ENCODE measurements around the gene YIF1B. TPM values are rescaled to one million over a fixed set of nuclear protein-coding genes. Genes with fewer than 3 reads are reported as not detected.

The YIF1B gene
- total and polyA plus RNA-seq, 9 of the 15 experiments (the other 6 are each of a cell fraction or from before 2014, with no cell fraction given) = 8.5 to 586 (median 323) TPM

DNA sequence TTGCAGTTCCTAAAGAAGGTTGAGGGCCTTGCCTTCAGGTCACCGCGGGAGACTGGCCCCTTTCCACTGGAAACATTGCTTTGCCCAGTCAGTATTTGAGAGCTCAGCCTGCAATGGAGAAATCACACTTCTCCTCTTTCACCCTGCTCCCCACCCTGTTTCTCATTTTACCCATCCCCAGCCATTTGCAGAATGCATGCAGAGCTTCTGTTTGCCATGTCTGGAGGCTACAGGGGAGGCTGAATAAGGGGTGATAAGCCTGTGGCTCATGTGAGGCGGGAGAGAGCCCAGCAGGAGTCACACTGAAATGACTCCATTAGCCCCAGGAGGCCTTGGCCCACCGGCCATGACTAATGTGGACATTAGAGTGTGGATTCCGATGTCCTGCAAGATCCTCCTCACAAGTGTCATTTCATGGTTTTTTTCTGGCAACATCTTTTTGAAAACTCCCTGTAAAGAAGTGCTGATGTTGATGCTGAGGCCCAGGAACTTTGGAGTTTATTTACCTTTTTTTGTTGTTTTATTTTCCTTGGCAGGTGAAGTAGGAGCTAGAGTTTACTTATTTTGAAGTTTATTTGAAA, 45.1 kb downstream of the YIF1B start (continued):
- peak; percentile 6; the same call in 1 of the 2 replicates for TF ChIP-seq ZNF395 (CRISPR knock-in tag; IDR thresholded peaks at IDR 0.05)
- TF ChIP-seq HIVEP1 (CRISPR knock-in tag; IDR thresholded peaks at IDR 0.05) = no peak
- TF ChIP-seq, protein P1, sequence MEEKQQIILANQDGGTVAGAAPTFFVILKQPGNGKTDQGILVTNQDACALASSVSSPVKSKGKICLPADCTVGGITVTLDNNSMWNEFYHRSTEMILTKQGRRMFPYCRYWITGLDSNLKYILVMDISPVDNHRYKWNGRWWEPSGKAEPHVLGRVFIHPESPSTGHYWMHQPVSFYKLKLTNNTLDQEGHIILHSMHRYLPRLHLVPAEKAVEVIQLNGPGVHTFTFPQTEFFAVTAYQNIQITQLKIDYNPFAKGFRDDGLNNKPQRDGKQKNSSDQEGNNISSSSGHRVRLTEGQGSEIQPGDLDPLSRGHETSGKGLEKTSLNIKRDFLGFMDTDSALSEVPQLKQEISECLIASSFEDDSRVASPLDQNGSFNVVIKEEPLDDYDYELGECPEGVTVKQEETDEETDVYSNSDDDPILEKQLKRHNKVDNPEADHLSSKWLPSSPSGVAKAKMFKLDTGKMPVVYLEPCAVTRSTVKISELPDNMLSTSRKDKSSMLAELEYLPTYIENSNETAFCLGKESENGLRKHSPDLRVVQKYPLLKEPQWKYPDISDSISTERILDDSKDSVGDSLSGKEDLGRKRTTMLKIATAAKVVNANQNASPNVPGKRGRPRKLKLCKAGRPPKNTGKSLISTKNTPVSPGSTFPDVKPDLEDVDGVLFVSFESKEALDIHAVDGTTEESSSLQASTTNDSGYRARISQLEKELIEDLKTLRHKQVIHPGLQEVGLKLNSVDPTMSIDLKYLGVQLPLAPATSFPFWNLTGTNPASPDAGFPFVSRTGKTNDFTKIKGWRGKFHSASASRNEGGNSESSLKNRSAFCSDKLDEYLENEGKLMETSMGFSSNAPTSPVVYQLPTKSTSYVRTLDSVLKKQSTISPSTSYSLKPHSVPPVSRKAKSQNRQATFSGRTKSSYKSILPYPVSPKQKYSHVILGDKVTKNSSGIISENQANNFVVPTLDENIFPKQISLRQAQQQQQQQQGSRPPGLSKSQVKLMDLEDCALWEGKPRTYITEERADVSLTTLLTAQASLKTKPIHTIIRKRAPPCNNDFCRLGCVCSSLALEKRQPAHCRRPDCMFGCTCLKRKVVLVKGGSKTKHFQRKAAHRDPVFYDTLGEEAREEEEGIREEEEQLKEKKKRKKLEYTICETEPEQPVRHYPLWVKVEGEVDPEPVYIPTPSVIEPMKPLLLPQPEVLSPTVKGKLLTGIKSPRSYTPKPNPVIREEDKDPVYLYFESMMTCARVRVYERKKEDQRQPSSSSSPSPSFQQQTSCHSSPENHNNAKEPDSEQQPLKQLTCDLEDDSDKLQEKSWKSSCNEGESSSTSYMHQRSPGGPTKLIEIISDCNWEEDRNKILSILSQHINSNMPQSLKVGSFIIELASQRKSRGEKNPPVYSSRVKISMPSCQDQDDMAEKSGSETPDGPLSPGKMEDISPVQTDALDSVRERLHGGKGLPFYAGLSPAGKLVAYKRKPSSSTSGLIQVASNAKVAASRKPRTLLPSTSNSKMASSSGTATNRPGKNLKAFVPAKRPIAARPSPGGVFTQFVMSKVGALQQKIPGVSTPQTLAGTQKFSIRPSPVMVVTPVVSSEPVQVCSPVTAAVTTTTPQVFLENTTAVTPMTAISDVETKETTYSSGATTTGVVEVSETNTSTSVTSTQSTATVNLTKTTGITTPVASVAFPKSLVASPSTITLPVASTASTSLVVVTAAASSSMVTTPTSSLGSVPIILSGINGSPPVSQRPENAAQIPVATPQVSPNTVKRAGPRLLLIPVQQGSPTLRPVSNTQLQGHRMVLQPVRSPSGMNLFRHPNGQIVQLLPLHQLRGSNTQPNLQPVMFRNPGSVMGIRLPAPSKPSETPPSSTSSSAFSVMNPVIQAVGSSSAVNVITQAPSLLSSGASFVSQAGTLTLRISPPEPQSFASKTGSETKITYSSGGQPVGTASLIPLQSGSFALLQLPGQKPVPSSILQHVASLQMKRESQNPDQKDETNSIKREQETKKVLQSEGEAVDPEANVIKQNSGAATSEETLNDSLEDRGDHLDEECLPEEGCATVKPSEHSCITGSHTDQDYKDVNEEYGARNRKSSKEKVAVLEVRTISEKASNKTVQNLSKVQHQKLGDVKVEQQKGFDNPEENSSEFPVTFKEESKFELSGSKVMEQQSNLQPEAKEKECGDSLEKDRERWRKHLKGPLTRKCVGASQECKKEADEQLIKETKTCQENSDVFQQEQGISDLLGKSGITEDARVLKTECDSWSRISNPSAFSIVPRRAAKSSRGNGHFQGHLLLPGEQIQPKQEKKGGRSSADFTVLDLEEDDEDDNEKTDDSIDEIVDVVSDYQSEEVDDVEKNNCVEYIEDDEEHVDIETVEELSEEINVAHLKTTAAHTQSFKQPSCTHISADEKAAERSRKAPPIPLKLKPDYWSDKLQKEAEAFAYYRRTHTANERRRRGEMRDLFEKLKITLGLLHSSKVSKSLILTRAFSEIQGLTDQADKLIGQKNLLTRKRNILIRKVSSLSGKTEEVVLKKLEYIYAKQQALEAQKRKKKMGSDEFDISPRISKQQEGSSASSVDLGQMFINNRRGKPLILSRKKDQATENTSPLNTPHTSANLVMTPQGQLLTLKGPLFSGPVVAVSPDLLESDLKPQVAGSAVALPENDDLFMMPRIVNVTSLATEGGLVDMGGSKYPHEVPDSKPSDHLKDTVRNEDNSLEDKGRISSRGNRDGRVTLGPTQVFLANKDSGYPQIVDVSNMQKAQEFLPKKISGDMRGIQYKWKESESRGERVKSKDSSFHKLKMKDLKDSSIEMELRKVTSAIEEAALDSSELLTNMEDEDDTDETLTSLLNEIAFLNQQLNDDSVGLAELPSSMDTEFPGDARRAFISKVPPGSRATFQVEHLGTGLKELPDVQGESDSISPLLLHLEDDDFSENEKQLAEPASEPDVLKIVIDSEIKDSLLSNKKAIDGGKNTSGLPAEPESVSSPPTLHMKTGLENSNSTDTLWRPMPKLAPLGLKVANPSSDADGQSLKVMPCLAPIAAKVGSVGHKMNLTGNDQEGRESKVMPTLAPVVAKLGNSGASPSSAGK (IDR thresholded peaks at IDR 0.05) = peak; percentile 55
- peak; percentile 52; the same call in 1 of the 2 replicates for TF ChIP-seq L3MBTL2 (IDR thresholded peaks at IDR 0.05)
- no peak; the same call in 1 of the 2 replicates for TF ChIP-seq PHF8 (IDR thresholded peaks at IDR 0.05; ENCODE audit: borderline replicate concordance, low read length)
- peak; percentile 10; the same call in 1 of the 2 replicates for TF ChIP-seq ZKSCAN1 (IDR thresholded peaks at IDR 0.05; ENCODE audit: low read depth, low read length)
- TF ChIP-seq THRAP3 (IDR thresholded peaks at IDR 0.05; ENCODE audit: borderline replicate concordance) = no peak
- no peak for TF ChIP-seq CTCF (IDR thresholded peaks at IDR 0.05 in 2 of 3, conservative IDR thresholded peaks at IDR 0.05 in 1 of 3; ENCODE audit: insufficient read depth in 2 of 3, low read depth in 1 of 3, low read length in 3 of 3)
- 0 out of 2 replicates have a peak, but pooled peaks have one; percentile 44 for TF ChIP-seq MECOM (CRISPR knock-in tag; IDR thresholded peaks at IDR 0.05)

Measured in K562 (cell line).